ENCODE data around the gene STK38L. TPM values are rescaled to one million over a fixed set of nuclear protein-coding genes. Genes with fewer than 3 reads are reported as not detected.

The STK38L gene
- total and polyA plus RNA-seq, 10 of the 15 experiments (the other 5 are each of a cell fraction or from before 2014, with no cell fraction given): 43.0 to 154 (median 115) TPM

DNA sequence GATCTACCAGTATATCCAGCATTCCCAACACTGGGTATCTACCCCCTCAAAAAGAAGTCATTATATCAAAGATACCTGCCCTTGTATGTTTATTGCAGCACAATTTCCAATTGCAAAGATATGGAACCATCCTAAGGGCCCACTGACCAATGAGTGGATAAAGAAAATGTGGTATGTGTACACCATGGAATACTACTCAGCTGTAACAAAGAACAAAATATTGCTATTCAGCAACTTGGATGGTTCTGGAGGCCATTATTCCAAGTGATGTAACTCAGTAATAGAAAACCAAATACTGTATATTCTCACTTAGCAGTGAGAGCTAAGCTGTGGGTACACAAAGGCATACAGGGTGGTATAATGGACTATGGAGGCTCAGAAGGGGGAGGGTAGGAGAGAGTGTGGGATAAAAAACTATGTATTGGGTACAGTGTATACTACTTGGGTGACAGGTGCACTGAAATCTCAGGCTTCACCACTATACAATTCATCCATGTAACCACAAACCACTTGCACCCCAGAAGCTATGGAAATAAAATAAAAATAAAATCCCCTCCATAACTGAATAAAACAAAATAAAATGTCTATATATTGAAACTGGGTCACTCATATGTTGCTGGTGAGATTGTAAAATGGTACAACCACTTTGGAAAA lies 34.7 kb upstream of the STK38L start:
- no peak; the same call in 2 of the 3 replicates for ATAC-seq
- SMC1A ChIA-PET (ENCODE audit: uncharacterized antibody, unreplicated experiment): interaction anchor here (0.8 to 12.5 kb wide), 15 partner anchors 9 to 194 kb away, joined by 3 to 145 read pairs (median 18); partner anchors contain the start of gene STK38L
- no peak for TF ChIP-seq KLF5 (IDR thresholded peaks at IDR 0.05; ENCODE audit: partially characterized antibody)
- peak; percentile 80 for TF ChIP-seq RUNX3 (IDR thresholded peaks at IDR 0.05; ENCODE audit: low read length)
- no peak for TF ChIP-seq NBN (IDR thresholded peaks at IDR 0.05)
- TF ChIP-seq TCF7 (IDR thresholded peaks at IDR 0.05; ENCODE audit: borderline replicate concordance): no peak
- TF ChIP-seq, protein P1, sequence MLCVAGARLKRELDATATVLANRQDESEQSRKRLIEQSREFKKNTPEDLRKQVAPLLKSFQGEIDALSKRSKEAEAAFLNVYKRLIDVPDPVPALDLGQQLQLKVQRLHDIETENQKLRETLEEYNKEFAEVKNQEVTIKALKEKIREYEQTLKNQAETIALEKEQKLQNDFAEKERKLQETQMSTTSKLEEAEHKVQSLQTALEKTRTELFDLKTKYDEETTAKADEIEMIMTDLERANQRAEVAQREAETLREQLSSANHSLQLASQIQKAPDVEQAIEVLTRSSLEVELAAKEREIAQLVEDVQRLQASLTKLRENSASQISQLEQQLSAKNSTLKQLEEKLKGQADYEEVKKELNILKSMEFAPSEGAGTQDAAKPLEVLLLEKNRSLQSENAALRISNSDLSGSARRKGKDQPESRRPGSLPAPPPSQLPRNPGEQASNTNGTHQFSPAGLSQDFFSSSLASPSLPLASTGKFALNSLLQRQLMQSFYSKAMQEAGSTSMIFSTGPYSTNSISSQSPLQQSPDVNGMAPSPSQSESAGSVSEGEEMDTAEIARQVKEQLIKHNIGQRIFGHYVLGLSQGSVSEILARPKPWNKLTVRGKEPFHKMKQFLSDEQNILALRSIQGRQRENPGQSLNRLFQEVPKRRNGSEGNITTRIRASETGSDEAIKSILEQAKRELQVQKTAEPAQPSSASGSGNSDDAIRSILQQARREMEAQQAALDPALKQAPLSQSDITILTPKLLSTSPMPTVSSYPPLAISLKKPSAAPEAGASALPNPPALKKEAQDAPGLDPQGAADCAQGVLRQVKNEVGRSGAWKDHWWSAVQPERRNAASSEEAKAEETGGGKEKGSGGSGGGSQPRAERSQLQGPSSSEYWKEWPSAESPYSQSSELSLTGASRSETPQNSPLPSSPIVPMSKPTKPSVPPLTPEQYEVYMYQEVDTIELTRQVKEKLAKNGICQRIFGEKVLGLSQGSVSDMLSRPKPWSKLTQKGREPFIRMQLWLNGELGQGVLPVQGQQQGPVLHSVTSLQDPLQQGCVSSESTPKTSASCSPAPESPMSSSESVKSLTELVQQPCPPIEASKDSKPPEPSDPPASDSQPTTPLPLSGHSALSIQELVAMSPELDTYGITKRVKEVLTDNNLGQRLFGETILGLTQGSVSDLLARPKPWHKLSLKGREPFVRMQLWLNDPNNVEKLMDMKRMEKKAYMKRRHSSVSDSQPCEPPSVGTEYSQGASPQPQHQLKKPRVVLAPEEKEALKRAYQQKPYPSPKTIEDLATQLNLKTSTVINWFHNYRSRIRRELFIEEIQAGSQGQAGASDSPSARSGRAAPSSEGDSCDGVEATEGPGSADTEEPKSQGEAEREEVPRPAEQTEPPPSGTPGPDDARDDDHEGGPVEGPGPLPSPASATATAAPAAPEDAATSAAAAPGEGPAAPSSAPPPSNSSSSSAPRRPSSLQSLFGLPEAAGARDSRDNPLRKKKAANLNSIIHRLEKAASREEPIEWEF (IDR thresholded peaks at IDR 0.05; ENCODE audit: insufficient replicate concordance, low read depth, low read length): no peak
- TF ChIP-seq CHD2 (IDR thresholded peaks at IDR 0.05; ENCODE audit: borderline replicate concordance, low read depth, low read length): no peak
- no peak for TF ChIP-seq IKZF2 (IDR thresholded peaks at IDR 0.05)
- no peak for TF ChIP-seq MXI1 (IDR thresholded peaks at IDR 0.05; ENCODE audit: low read depth, low read length)
- TF ChIP-seq NFIC (IDR thresholded peaks at IDR 0.05; ENCODE audit: low read depth, low read length): peak; percentile 17; the same call in 1 of the 2 replicates
- TF ChIP-seq PAX5 (IDR thresholded peaks at IDR 0.05; ENCODE audit: borderline replicate concordance, low read depth, low read length): no peak
- no peak for TF ChIP-seq ZBED1 (IDR thresholded peaks at IDR 0.05; ENCODE audit: borderline replicate concordance)
- TF ChIP-seq DPF2 (IDR thresholded peaks at IDR 0.05): no peak
- TF ChIP-seq BRCA1 (IDR thresholded peaks at IDR 0.05; ENCODE audit: low read depth, low read length): no peak
- TF ChIP-seq RFX5 (IDR thresholded peaks at IDR 0.05; ENCODE audit: low read depth, low read length): no peak
- no peak for TF ChIP-seq CREM (IDR thresholded peaks at IDR 0.05; ENCODE audit: low read depth)
- TF ChIP-seq NFYA (IDR thresholded peaks at IDR 0.05; ENCODE audit: borderline replicate concordance, low read depth, low read length): no peak
- no peak for TF ChIP-seq GABPA (IDR thresholded peaks at IDR 0.05; ENCODE audit: low read depth)
- TF ChIP-seq SMAD1 (IDR thresholded peaks at IDR 0.05; ENCODE audit: low read depth, partially characterized antibody): no peak

More for the DNA sequence above, 34.7 kb upstream of the STK38L start:
- no peak overlapping the region for H3K9ac ChIP-seq (ENCODE audit: control insufficient read depth, insufficient read depth, low read length)
- H4K20me1 ChIP-seq (ENCODE audit: control insufficient read depth, insufficient read depth): no peaks in the 10 kb centered on the region
- ChIA-PET POLR2A (interaction anchor here (3.1 to 5.1 kb wide), 3 partner anchors 11 to 36 kb away, joined by 20 to 70 read pairs (median 36); partner anchors contain the start of gene STK38L), RAD21 (ENCODE audit: unreplicated experiment) (interaction anchor here (1.0 to 4.2 kb wide), 9 partner anchors 8 to 75 kb away, joined by 3 to 79 read pairs (median 25); partner anchors contain the start of gene STK38L), CTCF (interaction anchor here (0.6 to 3.1 kb wide), 9 partner anchors 9 to 97 kb away, joined by 3 to 24 read pairs (median 3); no protein-coding TSS in a partner anchor)
- BruUV-seq (replicated peaks): no TSS peak
- FAIRE-seq (no peak), DNase-seq (ENCODE audit: low read depth, low spot score) (no peak)
- in situ Hi-C loops (cut with MboI): no loop called here
- H3K36me3 ChIP-seq (ENCODE audit: control insufficient read depth in 2 of 2, insufficient read depth in 2 of 2, low read length in 1 of 2): no peaks in the 10 kb centered on the region; a peak in 2 of 4 replicates
- intact Hi-C loops (cut with micrococcal nuclease; ENCODE audit: unreplicated experiment): loop anchor here (2.0 to 5.0 kb wide), 3 partner anchors 47 to 98 kb away; no protein-coding TSS in a partner anchor
- H3K27ac ChIP-seq (ENCODE audit: control insufficient read depth, insufficient read depth): peak overlapping the region; percentile 97
- no peaks in the 10 kb centered on the region for H3K27me3 ChIP-seq (replicated peaks in 1 of 2; ENCODE audit: control insufficient read depth in 2 of 2, insufficient read depth in 2 of 2, low read length in 1 of 2)
- H2AFZ ChIP-seq (ENCODE audit: control insufficient read depth, low read depth, low read length): no peak overlapping the region
- no peak overlapping the region; the same call in 1 of the 2 replicates for H3K4me2 ChIP-seq (ENCODE audit: control insufficient read depth, insufficient read depth)
- H3K9me3 ChIP-seq (replicated peaks; ENCODE audit: control insufficient read depth, insufficient read depth, low read length): peaks cover 15% of the 10 kb centered on the region
- H3K4me1 ChIP-seq (ENCODE audit: control insufficient read depth, insufficient read depth, low read length): peaks cover 35% of the 10 kb centered on the region
- H3K79me2 ChIP-seq (ENCODE audit: control insufficient read depth, insufficient read depth, low read length): no peaks in the 10 kb centered on the region
- no peak overlapping the region; the same call in 1 of the 2 replicates for H3K4me3 ChIP-seq

Data from GM12878 (cell line).